Chondrocyte (in vitro differentiated cells): ENCODE data around the gene COL6A2. TPM values are rescaled to one million over a fixed set of nuclear protein-coding genes. Genes with fewer than 3 reads are reported as not detected.
A peak's percentile ranks its signal among the peaks of the same experiment; 100 is the strongest.

ENCODE experiments used
- DNase-seq: peaks from one replicate; pipeline ENCODE4 v3.0.0; 2021; ENCODE audit warnings: mixed read lengths, low spot score
- H3K27ac Mint-ChIP-seq: one replicate; pipeline ENCODE4 v1.8.0; 2021; ENCODE audit warnings: mild to moderate bottlenecking, moderate library complexity, mixed read lengths; ENCODE audit not compliant: unreplicated experiment
- H3K27me3 Mint-ChIP-seq: 2 replicates; pipeline ENCODE4 v1.8.0; 2021; ENCODE audit warnings: low read depth, mixed read lengths
- H3K36me3 Mint-ChIP-seq: 2 replicates; pipeline ENCODE4 v1.8.0; 2021; ENCODE audit warnings: low read depth, mixed read lengths
- H3K4me1 Mint-ChIP-seq: 2 replicates; pipeline ENCODE4 v1.8.0; 2021; ENCODE audit warnings: low read depth, mild to moderate bottlenecking, mixed read lengths
- H3K4me3 Mint-ChIP-seq: one replicate; pipeline ENCODE4 v1.8.0; 2021; ENCODE audit warnings: mild to moderate bottlenecking, moderate library complexity, mixed read lengths; ENCODE audit not compliant: unreplicated experiment
- H3K9me3 Mint-ChIP-seq: 2 replicates; pipeline ENCODE4 v1.8.0; 2021; ENCODE audit warnings: low read depth, mixed read lengths
- total RNA-seq: library from RNA; stranded (reverse); gene quantifications from 3 replicates; pipeline ENCODE4 v1.2.1, GENCODE V29; 2021
- TF ChIP-seq, protein P1 (sequence below): fragments of 200-600 bp; sonication (generic); IDR thresholded peaks from 2 replicates; pipeline ENCODE4 v1.5.0; 2021; ENCODE audit warnings: antibody characterized with exemption, mild to moderate bottlenecking, moderate library complexity

COL6A2 gene
- total RNA-seq, 1 donor from 2014 or later = 1,646 TPM

DNA sequence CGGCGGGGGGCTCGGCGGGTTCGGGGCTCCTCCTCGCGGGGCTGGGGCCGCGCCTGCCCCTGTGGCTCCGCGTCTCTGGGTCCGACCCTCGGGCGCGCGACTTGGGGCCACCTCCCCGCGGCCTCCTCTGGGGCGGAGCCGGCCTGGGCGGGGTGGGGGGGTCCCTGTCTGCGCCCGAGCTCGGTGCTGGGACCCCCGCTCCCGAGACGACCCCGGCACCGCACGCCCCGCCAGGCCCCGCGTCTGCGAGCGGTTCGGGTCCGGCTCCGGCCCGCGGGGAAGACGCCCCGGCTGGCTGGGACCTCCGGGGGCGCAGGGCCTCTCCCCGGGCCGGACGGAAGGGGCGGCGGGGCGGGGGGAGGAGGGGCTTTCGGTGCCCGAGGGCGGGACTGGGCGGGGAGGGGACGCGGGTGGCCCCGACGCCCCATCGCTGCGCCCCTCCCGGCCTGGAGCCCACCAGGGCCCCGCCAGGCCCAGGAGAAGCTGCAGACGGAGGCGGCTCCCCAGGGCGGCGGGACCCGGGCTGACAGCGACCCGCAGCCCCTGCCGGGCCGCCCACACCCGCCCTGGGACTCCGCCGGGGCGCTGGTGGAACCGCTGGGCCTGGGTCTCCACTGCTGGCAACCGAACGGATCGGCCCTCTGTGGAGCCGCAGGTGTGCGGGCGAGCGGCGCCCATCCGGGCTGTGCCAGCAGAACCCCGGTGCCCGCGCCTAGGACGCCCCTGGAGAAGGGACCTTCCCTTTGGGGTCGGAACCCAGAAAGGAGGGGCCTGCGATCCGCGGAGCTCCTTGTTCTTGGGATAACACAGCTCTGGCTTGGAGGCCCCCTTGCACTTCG lies 610 bp downstream of the COL6A2 start:
- Mint-ChIP-seq H3K36me3 (peaks cover 26% of the 10 kb centered on the region), H3K9me3 (peaks cover 22% of the 10 kb centered on the region), H3K27me3 (no peaks in the 10 kb centered on the region), H3K4me1 (peaks cover 31% of the 10 kb centered on the region), H3K4me3 (peak overlapping the region; percentile 89), H3K27ac (peak overlapping the region; percentile 87)
- TF ChIP-seq, protein P1, sequence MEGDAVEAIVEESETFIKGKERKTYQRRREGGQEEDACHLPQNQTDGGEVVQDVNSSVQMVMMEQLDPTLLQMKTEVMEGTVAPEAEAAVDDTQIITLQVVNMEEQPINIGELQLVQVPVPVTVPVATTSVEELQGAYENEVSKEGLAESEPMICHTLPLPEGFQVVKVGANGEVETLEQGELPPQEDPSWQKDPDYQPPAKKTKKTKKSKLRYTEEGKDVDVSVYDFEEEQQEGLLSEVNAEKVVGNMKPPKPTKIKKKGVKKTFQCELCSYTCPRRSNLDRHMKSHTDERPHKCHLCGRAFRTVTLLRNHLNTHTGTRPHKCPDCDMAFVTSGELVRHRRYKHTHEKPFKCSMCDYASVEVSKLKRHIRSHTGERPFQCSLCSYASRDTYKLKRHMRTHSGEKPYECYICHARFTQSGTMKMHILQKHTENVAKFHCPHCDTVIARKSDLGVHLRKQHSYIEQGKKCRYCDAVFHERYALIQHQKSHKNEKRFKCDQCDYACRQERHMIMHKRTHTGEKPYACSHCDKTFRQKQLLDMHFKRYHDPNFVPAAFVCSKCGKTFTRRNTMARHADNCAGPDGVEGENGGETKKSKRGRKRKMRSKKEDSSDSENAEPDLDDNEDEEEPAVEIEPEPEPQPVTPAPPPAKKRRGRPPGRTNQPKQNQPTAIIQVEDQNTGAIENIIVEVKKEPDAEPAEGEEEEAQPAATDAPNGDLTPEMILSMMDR = no peak
- peak; percentile 90 for DNase-seq

DNA sequence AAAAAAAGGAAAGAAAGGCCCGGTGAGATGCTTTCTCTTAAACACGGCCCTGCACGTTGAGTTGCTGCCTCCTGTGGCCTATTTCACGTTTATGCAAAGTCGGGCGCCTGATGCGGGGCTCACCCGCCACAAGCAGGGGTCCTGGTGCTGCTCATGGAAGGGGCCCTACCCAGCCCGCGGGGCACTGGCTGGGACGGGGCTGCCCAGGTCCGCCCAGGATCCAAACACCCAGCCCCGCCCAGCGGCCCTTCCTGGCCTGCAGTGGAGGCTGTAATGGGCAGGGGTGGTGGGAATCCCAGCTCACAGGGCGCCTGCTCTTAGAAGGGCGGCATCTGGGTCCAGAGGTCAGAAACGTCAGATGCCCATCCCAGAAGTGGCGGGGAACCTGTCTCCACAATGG lies 1.6 kb downstream of the COL6A2 start:
- H3K4me1 Mint-ChIP-seq = peaks cover 40% of the 10 kb centered on the region
- peak overlapping the region; percentile 87 for H3K27ac Mint-ChIP-seq
- peaks cover 33% of the 10 kb centered on the region for H3K36me3 Mint-ChIP-seq
- no peaks in the 10 kb centered on the region for H3K27me3 Mint-ChIP-seq
- TF ChIP-seq, protein P1 = peak; percentile 62
- peaks cover 31% of the 10 kb centered on the region for H3K9me3 Mint-ChIP-seq
- peak overlapping the region; percentile 89 for H3K4me3 Mint-ChIP-seq
- DNase-seq = peak; percentile 75

DNA sequence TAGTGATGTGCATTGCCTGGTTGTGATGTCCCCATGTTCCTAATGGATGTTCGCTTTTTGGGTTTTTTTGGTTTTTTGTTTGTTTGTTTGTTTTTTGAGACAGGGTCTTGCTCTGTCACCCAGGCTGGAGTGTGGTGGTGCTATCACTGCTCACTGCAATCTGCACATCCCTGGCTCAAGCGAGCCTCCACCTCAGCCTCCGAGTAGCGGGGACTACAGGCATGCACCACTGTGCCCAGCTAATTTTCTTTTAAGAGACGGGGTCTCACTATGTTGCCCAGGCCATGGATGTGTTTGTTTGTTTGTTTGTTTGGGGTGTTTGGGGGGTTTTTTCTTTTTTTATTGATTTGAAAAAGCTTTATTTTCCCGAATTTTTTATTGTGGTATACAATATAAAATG lies 2.1 kb downstream of the COL6A2 start:
- Mint-ChIP-seq H3K4me3 (peak overlapping the region; percentile 89), H3K27me3 (no peaks in the 10 kb centered on the region), H3K9me3 (peaks cover 31% of the 10 kb centered on the region), H3K36me3 (peaks cover 34% of the 10 kb centered on the region), H3K27ac (peak overlapping the region; percentile 92), H3K4me1 (peaks cover 43% of the 10 kb centered on the region)
- DNase-seq = no peak
- TF ChIP-seq, protein P1 = no peak

DNA sequence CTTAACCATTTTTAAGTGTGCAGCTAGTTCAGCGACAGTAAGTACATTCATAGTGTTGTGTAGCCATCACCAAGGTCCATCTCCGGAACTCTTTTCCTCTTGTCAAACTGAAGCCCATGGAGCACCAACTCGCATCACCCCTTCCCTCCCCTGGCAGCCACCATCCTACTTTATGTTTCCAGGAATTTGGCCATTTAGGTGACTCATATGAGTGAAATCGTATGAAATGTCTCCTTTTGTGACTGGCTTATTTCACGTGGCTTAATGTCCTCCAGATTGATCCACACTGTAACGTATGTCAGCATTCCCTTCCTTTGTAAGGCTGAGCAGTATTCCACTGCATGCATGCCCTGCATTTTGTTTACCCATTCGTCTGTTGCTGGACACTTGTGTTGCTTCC lies 2.5 kb downstream of the COL6A2 start:
- H3K36me3 Mint-ChIP-seq = peaks cover 35% of the 10 kb centered on the region
- H3K4me1 Mint-ChIP-seq = peaks cover 43% of the 10 kb centered on the region
- no peaks in the 10 kb centered on the region for H3K27me3 Mint-ChIP-seq
- peak overlapping the region; percentile 89 for H3K4me3 Mint-ChIP-seq
- TF ChIP-seq, protein P1 = no peak
- H3K9me3 Mint-ChIP-seq = peaks cover 31% of the 10 kb centered on the region
- H3K27ac Mint-ChIP-seq = peak overlapping the region; percentile 92
- no peak for DNase-seq

DNA sequence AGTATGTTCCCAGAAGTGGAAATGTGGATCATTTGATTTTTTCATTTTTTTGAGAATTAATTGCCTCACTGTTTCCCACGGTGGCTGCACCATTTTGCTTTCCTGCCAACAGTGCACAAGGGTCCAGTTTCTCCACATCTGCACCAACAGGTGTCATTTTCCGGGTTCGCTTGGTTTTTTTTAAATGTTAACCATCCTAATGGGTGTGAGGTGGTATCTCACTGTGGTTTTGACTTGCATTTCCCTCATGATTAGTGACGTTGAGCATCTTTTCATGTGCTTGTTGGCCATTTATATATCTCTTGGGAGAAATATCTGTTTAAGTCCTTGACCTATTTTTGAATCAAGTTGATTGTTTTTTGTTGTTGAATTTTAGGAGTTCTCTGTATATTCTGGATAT lies 3.0 kb downstream of the COL6A2 start:
- peaks cover 43% of the 10 kb centered on the region for H3K4me1 Mint-ChIP-seq
- H3K36me3 Mint-ChIP-seq = peaks cover 38% of the 10 kb centered on the region
- H3K4me3 Mint-ChIP-seq = peak overlapping the region; percentile 89
- TF ChIP-seq, protein P1 = no peak
- H3K27ac Mint-ChIP-seq = peak overlapping the region; percentile 92
- H3K27me3 Mint-ChIP-seq = no peaks in the 10 kb centered on the region
- DNase-seq = no peak
- peaks cover 31% of the 10 kb centered on the region for H3K9me3 Mint-ChIP-seq
